HCT116 (cell line): ENCODE measurements around the gene DNAJC1. TPM values are rescaled to one million over a fixed set of nuclear protein-coding genes. Genes with fewer than 3 reads are reported as not detected.

Experiments used
- ATAC-seq: fragments of 200-7000 bp; cut with Tn5 transposase; 2 replicates; pipeline ENCODE4 v1.9.1; 2020; ENCODE audit warnings: mild to moderate bottlenecking, moderate library complexity
- BruUV-seq: library from RNA; stranded (reverse); fragments of 400-500 nt; replicated peaks from 2 replicates; lab custom pipeline; 2021; lab: Mats Ljungman, UMichigan
- CTCF ChIA-PET: fragments of 300-600 bp; sonication (Branson Sonifier 250); formaldehyde crosslinking; loops from one replicate; lab custom pipeline; 2021; ENCODE audit warnings: antibody characterized with exemption; lab: Charles Lee
- POLR2A ChIA-PET: fragments of 300-600, 350-600 bp; sonication (Branson Sonifier 250); formaldehyde crosslinking; loops from one replicate; lab custom pipeline; 2021; ENCODE audit warnings: antibody characterized with exemption; lab: Charles Lee
- RAD21 ChIA-PET, 2 experiments: fragments of 300-600 bp; sonication (Branson Sonifier 250); formaldehyde crosslinking; loops; one replicate each; lab custom pipeline; 2023; ENCODE audit warnings: low total read pairs in 2 of 2; ENCODE audit not compliant: uncharacterized antibody in 2 of 2, unreplicated experiment in 2 of 2, low non-redundant PET in 1 of 2; lab: Charles Lee
- DNase-seq: peaks from one replicate; pipeline ENCODE4 v3.0.0-alpha.2; 2010; ENCODE audit warnings: low read depth, low spot score
- H2AFZ ChIP-seq: fragments of 200-600 bp; shearing (Covaris generic), sonication (generic); 2 replicates; pipeline ENCODE4 v1.6.1; 2017; ENCODE audit warnings: low read depth, mixed run types, mixed read lengths, antibody characterized with exemption, low read length; ENCODE audit not compliant: poor library complexity, severe bottlenecking
- H3K27ac ChIP-seq: 2 replicates; pipeline ENCODE4 v1.5.1; 2012; ENCODE audit warnings: low read depth, low read length
- H3K27me3 ChIP-seq: fragments of 200-600 bp; sonication (generic); 2 replicates; pipeline ENCODE4 v1.6.1; 2016; ENCODE audit warnings: mixed run types, low read length, mixed read lengths; ENCODE audit not compliant: insufficient read depth
- H3K36me3 ChIP-seq, 2 experiments: fragments of 200-500 bp in 1 of 2; fragments of 200-600 bp in 1 of 2; sonication (Bioruptor generic) in 1 of 2; sonication (generic) in 1 of 2; 2 replicates each; pipeline versions ENCODE4 v1.5.1 to v1.6.1; 2014 to 2016; ENCODE audit warnings: low read length in 2 of 2, inconsistent platforms in 1 of 2, mixed read lengths in 1 of 2, mixed run types in 1 of 2; ENCODE audit not compliant: insufficient read depth in 2 of 2, control insufficient read depth in 1 of 2
- H3K4me1 ChIP-seq, 2 experiments: fragments of 200-600 bp in 1 of 2; sonication (generic) in 1 of 2; 2 replicates each; pipeline versions ENCODE4 v1.5.1 to v1.6.1; 2012 to 2017; ENCODE audit warnings: low read length in 2 of 2, inconsistent platforms in 1 of 2, mild to moderate bottlenecking in 1 of 2, mixed read lengths in 1 of 2, mixed run types in 1 of 2, moderate library complexity in 1 of 2; ENCODE audit not compliant: insufficient read depth in 2 of 2, control insufficient read depth in 1 of 2
- H3K4me2 ChIP-seq: fragments of 200-600 bp; sonication (generic); 2 replicates; pipeline ENCODE4 v1.6.1; 2017; ENCODE audit warnings: mixed run types, low read length, mixed read lengths
- H3K4me3 ChIP-seq, 2 experiments: fragments of 200-600 bp in 1 of 2; sonication (generic) in 1 of 2; replicated peaks in 1 of 2; 2 replicates each; pipeline ENCODE4 v1.5.1; 2011 to 2016; ENCODE audit warnings: low read length in 2 of 2, control low read depth in 1 of 2, low read depth in 1 of 2, mild to moderate bottlenecking in 1 of 2, mixed read lengths in 1 of 2, mixed run types in 1 of 2
- H3K79me2 ChIP-seq: fragments of 200-600 bp; sonication (generic); 2 replicates; pipeline ENCODE4 v1.6.1; 2017; ENCODE audit warnings: mild to moderate bottlenecking, mixed run types, low read length, moderate library complexity, mixed read lengths; ENCODE audit not compliant: insufficient read depth
- H3K9ac ChIP-seq: fragments of 200-600 bp; sonication (generic); 2 replicates; pipeline ENCODE4 v1.6.1; 2016; ENCODE audit warnings: low read length, mixed read lengths
- H3K9me2 ChIP-seq: fragments of 200-600 bp; sonication (generic), shearing (Covaris generic); 2 replicates; pipeline ENCODE4 v1.6.1; 2017; ENCODE audit warnings: mixed run types, mild to moderate bottlenecking, moderate library complexity; ENCODE audit not compliant: insufficient read depth
- H3K9me3 ChIP-seq, 2 experiments: fragments of 200-500 bp in 1 of 2; fragments of 200-600 bp in 1 of 2; sonication (Bioruptor generic) in 1 of 2; sonication (generic) in 1 of 2; 2 replicates each; pipeline ENCODE4 v1.6.1; 2014 to 2017; ENCODE audit warnings: low read length in 2 of 2, mixed read lengths in 2 of 2, inconsistent platforms in 1 of 2, low read depth in 1 of 2, mild to moderate bottlenecking in 1 of 2, mixed run types in 1 of 2, moderate library complexity in 1 of 2; ENCODE audit not compliant: control insufficient read depth in 1 of 2, insufficient read depth in 1 of 2
- H4K20me1 ChIP-seq: fragments of 200-600 bp; sonication (generic), shearing (Covaris generic); 2 replicates; pipeline ENCODE4 v1.6.1; 2017; ENCODE audit warnings: mixed run types, mild to moderate bottlenecking, moderate library complexity; ENCODE audit not compliant: insufficient read depth
- CEBPB ChIP-seq: IDR thresholded peaks from 2 replicates; pipeline ENCODE4 v1.6.1; 2012; ENCODE audit warnings: low read depth
- EGR1 ChIP-seq: IDR thresholded peaks from 2 replicates; pipeline ENCODE4 v1.6.1; 2012; ENCODE audit warnings: low read depth
- ELF1 ChIP-seq: IDR thresholded peaks from 2 replicates; pipeline ENCODE4 v1.6.1; 2012; ENCODE audit warnings: low read depth, borderline replicate concordance
- EZH2 ChIP-seq: fragments of 200-600 bp; sonication (generic); IDR thresholded peaks from 2 replicates; pipeline ENCODE4 v1.6.1; 2017; ENCODE audit warnings: antibody characterized with exemption, mixed run types
- EZH2phosphoT487 ChIP-seq: fragments of 200-600 bp; IDR thresholded peaks from 2 replicates; pipeline ENCODE4 v1.6.1; 2018; ENCODE audit warnings: antibody characterized with exemption, borderline replicate concordance
- JUND ChIP-seq: IDR thresholded peaks from 2 replicates; pipeline ENCODE4 v1.6.1; 2012
- POLR2A ChIP-seq: IDR thresholded peaks from 2 replicates; pipeline ENCODE4 v1.7.0; 2011; ENCODE audit warnings: borderline replicate concordance; ENCODE audit not compliant: insufficient read depth, insufficient read length; ENCODE audit errors: extremely low read depth
- POLR2AphosphoS5 ChIP-seq: IDR thresholded peaks from 2 replicates; pipeline ENCODE4 v1.6.1; 2011; ENCODE audit warnings: mild to moderate bottlenecking, low read depth, low read length, moderate library complexity
- RAD21 ChIP-seq: IDR thresholded peaks from 2 replicates; pipeline ENCODE4 v1.6.1; 2012; ENCODE audit warnings: low read depth, mild to moderate bottlenecking
- SIN3A ChIP-seq: IDR thresholded peaks from 2 replicates; pipeline ENCODE4 v1.6.1; 2012; ENCODE audit warnings: low read depth
- SP1 ChIP-seq: IDR thresholded peaks from 2 replicates; pipeline ENCODE4 v1.6.1; 2012; ENCODE audit warnings: low read depth
- TCF7L2 ChIP-seq: IDR thresholded peaks from 2 replicates; pipeline ENCODE4 v1.7.0; 2011; ENCODE audit warnings: borderline replicate concordance, inconsistent platforms; ENCODE audit not compliant: insufficient read depth, insufficient read length; ENCODE audit errors: extremely low read depth
- ZFX ChIP-seq: fragments of 450-650 bp; IDR thresholded peaks from 2 replicates; pipeline ENCODE4 v1.6.1; 2017
- intact Hi-C: fragments of 100-400 bp; cut with micrococcal nuclease; formaldehyde crosslinking; loops from 2 replicates; pipeline ENCODE4 v1.10.0; 2022
- total RNA-seq: library from RNA; stranded (reverse); gene quantifications from one replicate; pipeline ENCODE4 v1.2.1, GENCODE V29; 2021; ENCODE audit not compliant: unreplicated experiment
- TF ChIP-seq, protein P1 (sequence below): IDR thresholded peaks from 2 replicates; pipeline ENCODE4 v1.6.1; 2012
- TF ChIP-seq, protein P2 (sequence below): IDR thresholded peaks from 2 replicates; pipeline ENCODE4 v1.6.1; 2012
- TF ChIP-seq, protein P3 (sequence below): IDR thresholded peaks from 2 replicates; pipeline ENCODE4 v1.6.1; 2011; ENCODE audit warnings: mild to moderate bottlenecking, low read length, moderate library complexity; ENCODE audit not compliant: insufficient replicate concordance; ENCODE audit errors: extremely low read depth
- TF ChIP-seq, protein P4 (sequence below), 3 experiments: fragments of 200-600 bp in 1 of 3; sonication (generic) in 1 of 3; IDR thresholded peaks in 2 of 3; conservative IDR thresholded peaks in 1 of 3; 2 replicates each; pipeline ENCODE4 v1.5.1; 2012 to 2017; ENCODE audit warnings: low read depth in 2 of 3, low read length in 2 of 3, antibody characterized with exemption in 1 of 3, borderline replicate concordance in 1 of 3, control low read depth in 1 of 3, mild to moderate bottlenecking in 1 of 3, mixed read lengths in 1 of 3, mixed run types in 1 of 3, moderate library complexity in 1 of 3; ENCODE audit not compliant: insufficient read depth in 1 of 3
- TF ChIP-seq, protein P5 (sequence below): IDR thresholded peaks from 2 replicates; pipeline ENCODE4 v1.6.1; 2012; ENCODE audit warnings: low read depth

DNAJC1 gene
- total RNA-seq, 1 experiment from 2014 or later: 17.9 TPM

DNA sequence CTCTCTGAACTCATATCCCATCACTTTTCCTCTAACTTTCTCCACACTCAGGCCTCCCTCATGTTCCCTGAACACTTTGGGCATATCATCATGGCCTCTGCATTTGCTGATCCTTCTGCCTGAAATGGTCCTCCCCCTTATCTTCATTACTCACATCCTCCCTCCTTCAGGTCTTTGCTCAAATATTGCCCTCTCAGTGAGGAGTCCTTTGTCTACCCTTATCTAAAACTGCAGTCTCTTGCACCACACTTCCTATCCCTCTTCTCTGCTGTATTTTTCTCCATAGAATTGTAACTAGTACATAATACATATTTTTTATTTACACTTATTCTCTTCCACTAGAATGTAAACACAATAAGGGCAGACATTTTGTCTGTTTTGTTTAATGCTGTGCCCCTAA, 41.7 kb downstream of the DNAJC1 start:
- H3K4me1 ChIP-seq: no peaks in the 10 kb centered on the region
- TF ChIP-seq CEBPB (no peak), POLR2AphosphoS5 (no peak), EZH2phosphoT487 (no peak), SP1 (no peak), ZFX (no peak), SIN3A (no peak), TCF7L2 (no peak), POLR2A (no peak), EZH2 (no peak), EGR1 (no peak), JUND (no peak), RAD21 (no peak), ELF1 (no peak)
- TF ChIP-seq, protein P1, sequence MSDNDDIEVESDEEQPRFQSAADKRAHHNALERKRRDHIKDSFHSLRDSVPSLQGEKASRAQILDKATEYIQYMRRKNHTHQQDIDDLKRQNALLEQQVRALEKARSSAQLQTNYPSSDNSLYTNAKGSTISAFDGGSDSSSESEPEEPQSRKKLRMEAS: no peak
- TF ChIP-seq, protein P2, sequence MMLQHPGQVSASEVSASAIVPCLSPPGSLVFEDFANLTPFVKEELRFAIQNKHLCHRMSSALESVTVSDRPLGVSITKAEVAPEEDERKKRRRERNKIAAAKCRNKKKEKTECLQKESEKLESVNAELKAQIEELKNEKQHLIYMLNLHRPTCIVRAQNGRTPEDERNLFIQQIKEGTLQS: no peak
- TF ChIP-seq, protein P3, sequence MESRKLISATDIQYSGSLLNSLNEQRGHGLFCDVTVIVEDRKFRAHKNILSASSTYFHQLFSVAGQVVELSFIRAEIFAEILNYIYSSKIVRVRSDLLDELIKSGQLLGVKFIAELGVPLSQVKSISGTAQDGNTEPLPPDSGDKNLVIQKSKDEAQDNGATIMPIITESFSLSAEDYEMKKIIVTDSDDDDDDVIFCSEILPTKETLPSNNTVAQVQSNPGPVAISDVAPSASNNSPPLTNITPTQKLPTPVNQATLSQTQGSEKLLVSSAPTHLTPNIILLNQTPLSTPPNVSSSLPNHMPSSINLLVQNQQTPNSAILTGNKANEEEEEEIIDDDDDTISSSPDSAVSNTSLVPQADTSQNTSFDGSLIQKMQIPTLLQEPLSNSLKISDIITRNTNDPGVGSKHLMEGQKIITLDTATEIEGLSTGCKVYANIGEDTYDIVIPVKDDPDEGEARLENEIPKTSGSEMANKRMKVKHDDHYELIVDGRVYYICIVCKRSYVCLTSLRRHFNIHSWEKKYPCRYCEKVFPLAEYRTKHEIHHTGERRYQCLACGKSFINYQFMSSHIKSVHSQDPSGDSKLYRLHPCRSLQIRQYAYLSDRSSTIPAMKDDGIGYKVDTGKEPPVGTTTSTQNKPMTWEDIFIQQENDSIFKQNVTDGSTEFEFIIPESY: no peak
- TF ChIP-seq, protein P4, sequence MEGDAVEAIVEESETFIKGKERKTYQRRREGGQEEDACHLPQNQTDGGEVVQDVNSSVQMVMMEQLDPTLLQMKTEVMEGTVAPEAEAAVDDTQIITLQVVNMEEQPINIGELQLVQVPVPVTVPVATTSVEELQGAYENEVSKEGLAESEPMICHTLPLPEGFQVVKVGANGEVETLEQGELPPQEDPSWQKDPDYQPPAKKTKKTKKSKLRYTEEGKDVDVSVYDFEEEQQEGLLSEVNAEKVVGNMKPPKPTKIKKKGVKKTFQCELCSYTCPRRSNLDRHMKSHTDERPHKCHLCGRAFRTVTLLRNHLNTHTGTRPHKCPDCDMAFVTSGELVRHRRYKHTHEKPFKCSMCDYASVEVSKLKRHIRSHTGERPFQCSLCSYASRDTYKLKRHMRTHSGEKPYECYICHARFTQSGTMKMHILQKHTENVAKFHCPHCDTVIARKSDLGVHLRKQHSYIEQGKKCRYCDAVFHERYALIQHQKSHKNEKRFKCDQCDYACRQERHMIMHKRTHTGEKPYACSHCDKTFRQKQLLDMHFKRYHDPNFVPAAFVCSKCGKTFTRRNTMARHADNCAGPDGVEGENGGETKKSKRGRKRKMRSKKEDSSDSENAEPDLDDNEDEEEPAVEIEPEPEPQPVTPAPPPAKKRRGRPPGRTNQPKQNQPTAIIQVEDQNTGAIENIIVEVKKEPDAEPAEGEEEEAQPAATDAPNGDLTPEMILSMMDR (IDR thresholded peaks at IDR 0.05 in 2 of 3, conservative IDR thresholded peaks at IDR 0.05 in 1 of 3; ENCODE audit: borderline replicate concordance in 1 of 3, insufficient read depth in 1 of 3, low read depth in 2 of 3, low read length in 2 of 3): no peak
- TF ChIP-seq, protein P5, sequence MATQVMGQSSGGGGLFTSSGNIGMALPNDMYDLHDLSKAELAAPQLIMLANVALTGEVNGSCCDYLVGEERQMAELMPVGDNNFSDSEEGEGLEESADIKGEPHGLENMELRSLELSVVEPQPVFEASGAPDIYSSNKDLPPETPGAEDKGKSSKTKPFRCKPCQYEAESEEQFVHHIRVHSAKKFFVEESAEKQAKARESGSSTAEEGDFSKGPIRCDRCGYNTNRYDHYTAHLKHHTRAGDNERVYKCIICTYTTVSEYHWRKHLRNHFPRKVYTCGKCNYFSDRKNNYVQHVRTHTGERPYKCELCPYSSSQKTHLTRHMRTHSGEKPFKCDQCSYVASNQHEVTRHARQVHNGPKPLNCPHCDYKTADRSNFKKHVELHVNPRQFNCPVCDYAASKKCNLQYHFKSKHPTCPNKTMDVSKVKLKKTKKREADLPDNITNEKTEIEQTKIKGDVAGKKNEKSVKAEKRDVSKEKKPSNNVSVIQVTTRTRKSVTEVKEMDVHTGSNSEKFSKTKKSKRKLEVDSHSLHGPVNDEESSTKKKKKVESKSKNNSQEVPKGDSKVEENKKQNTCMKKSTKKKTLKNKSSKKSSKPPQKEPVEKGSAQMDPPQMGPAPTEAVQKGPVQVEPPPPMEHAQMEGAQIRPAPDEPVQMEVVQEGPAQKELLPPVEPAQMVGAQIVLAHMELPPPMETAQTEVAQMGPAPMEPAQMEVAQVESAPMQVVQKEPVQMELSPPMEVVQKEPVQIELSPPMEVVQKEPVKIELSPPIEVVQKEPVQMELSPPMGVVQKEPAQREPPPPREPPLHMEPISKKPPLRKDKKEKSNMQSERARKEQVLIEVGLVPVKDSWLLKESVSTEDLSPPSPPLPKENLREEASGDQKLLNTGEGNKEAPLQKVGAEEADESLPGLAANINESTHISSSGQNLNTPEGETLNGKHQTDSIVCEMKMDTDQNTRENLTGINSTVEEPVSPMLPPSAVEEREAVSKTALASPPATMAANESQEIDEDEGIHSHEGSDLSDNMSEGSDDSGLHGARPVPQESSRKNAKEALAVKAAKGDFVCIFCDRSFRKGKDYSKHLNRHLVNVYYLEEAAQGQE: no peak
- RAD21 ChIA-PET: no interaction called here
- no peak overlapping the region for H3K4me3 ChIP-seq
- H3K9me2 ChIP-seq: no peaks in the 10 kb centered on the region
- peaks cover 25% of the 10 kb centered on the region for H3K79me2 ChIP-seq
- H2AFZ ChIP-seq: no peak overlapping the region
- ATAC-seq (no peak), DNase-seq (no peak)
- H3K4me2 ChIP-seq: no peak overlapping the region
- H3K36me3 ChIP-seq: no peaks in the 10 kb centered on the region
- no peaks in the 10 kb centered on the region for H3K9me3 ChIP-seq
- no TSS peak for BruUV-seq
- H4K20me1 ChIP-seq: no peaks in the 10 kb centered on the region
- H3K27ac ChIP-seq: no peak overlapping the region
- intact Hi-C loops: no loop called here
- H3K27me3 ChIP-seq: no peaks in the 10 kb centered on the region
- H3K9ac ChIP-seq: no peak overlapping the region
- POLR2A ChIA-PET: no interaction called here
- CTCF ChIA-PET: no interaction called here
